ENCODE data around the gene TIMELESS. TPM values are rescaled to one million over a fixed set of nuclear protein-coding genes. Genes with fewer than 3 reads are reported as not detected.

The TIMELESS gene
- total and polyA plus RNA-seq, 9 of the 15 experiments (the other 6 are each of a cell fraction or from before 2014, with no cell fraction given), result 11.9 to 59.2 (median 35.8) TPM

DNA sequence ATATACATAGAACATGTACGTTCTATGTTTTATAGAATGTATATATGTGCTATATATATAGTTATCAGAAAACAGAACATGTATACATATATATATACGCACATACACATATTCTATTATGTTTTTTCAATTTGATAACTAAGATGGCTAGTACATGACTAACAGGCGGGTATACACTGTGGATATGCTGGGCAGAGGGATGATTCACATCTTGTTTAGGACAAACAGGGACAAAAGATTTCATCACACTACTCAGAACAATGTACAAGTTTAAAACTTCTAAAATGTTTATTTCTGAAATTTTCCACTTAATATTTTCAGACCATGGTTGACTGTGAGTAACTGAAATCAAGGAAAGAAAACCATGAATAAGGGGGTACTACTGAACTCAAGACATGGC, 17.4 kb downstream of the TIMELESS start (continued):
- TF ChIP-seq PATZ1 (CRISPR knock-in tag; IDR thresholded peaks at IDR 0.05; ENCODE audit: borderline replicate concordance) (no peak), ZBTB5 (IDR thresholded peaks at IDR 0.05) (no peak), TGIF2 (CRISPR knock-in tag; IDR thresholded peaks at IDR 0.05) (no peak), VEZF1 (CRISPR knock-in tag; IDR thresholded peaks at IDR 0.05) (no peak), ATF7 (IDR thresholded peaks at IDR 0.05) (no peak), HMG20B (CRISPR knock-in tag; IDR thresholded peaks at IDR 0.05) (no peak), TRIM24 (IDR thresholded peaks at IDR 0.05) (no peak), ARID2 (IDR thresholded peaks at IDR 0.05) (no peak), CHAMP1 (IDR thresholded peaks at IDR 0.05) (no peak), ZNF133 (CRISPR knock-in tag; IDR thresholded peaks at IDR 0.05) (no peak)
- TF ChIP-seq, protein P1, sequence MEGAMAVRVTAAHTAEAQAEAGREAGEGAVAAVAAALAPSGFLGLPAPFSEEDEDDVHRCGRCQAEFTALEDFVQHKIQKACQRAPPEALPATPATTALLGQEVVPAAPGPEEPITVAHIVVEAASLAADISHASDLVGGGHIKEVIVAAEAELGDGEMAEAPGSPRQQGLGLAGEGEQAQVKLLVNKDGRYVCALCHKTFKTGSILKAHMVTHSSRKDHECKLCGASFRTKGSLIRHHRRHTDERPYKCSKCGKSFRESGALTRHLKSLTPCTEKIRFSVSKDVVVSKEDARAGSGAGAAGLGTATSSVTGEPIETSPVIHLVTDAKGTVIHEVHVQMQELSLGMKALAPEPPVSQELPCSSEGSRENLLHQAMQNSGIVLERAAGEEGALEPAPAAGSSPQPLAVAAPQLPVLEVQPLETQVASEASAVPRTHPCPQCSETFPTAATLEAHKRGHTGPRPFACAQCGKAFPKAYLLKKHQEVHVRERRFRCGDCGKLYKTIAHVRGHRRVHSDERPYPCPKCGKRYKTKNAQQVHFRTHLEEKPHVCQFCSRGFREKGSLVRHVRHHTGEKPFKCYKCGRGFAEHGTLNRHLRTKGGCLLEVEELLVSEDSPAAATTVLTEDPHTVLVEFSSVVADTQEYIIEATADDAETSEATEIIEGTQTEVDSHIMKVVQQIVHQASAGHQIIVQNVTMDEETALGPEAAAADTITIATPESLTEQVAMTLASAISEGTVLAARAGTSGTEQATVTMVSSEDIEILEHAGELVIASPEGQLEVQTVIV (CRISPR knock-in tag; IDR thresholded peaks at IDR 0.05; ENCODE audit: borderline replicate concordance), result no peak
- TF ChIP-seq, protein P2, sequence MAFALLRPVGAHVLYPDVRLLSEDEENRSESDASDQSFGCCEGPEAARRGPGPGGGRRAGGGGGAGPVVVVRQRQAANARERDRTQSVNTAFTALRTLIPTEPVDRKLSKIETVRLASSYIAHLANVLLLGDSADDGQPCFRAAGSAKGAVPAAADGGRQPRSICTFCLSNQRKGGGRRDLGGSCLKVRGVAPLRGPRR (CRISPR knock-in tag; IDR thresholded peaks at IDR 0.05), result no peak
